Measurements from ENCODE around the gene ZNF280B. TPM values are rescaled to one million over a fixed set of nuclear protein-coding genes. Genes with fewer than 3 reads are reported as not detected.

The ZNF280B gene
- total and polyA plus RNA-seq, 2 of the 13 experiments (the other 11 are each of a cell fraction or from before 2014, with no cell fraction given) = 3.7 to 3.9 TPM

DNA sequence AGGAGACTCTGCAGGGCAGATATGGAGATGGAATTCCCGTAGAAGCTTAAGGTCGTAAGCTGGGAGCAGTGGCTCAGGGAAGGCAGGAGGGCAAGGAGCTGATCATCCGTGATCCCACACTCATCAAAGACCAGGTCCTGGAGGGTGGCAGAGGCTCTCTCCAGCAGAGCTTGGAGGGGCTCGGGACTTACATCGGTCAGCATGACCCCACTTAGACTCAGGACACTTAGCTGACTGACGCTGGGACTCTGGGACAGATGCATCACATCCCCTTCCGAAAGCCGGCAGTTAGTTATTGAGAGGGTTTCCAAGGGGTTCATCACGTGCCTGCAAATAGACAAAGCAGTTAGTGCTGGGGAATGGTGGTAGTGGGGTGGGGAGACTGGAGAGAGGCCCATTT, 39.8 kb upstream of the ZNF280B start (continued):
- TF ChIP-seq MYPOP (CRISPR knock-in tag; IDR thresholded peaks at IDR 0.05) = no peak

DNA sequence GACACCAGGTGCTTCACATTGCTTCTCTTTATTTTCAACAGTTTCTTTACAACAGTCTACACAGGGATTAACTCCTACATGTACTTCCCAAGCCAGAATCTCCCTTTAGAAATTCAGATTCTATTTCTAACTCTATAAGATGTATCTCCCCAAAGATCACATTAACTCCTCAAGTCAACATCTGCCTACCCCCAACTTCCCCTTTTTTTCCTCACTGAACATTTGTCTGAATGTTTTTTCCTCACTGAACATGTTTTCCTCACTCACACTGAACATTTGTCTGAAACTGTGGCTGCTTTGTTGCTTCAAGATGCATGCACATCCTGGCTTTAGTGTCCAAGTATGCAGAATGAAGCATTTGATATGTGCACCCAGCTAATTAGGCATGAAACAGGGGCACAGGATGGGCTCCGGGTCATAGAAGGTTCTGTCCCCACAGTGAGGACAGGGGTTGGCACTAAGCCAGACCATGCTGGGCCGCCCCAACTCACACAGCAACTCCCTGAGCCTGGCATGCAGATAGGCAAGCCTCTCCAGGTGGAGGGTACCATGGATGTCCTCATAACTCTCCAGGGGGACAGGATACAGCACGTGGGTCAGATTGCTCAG, 39.3 kb upstream of the ZNF280B start:
- no peaks in the 10 kb centered on the region for H4K20me1 ChIP-seq (ENCODE audit: insufficient read depth, low read length)
- no peaks in the 10 kb centered on the region for H3K9me3 ChIP-seq (ENCODE audit: low read length)
- H3K4me3 ChIP-seq (replicated peaks in 1 of 3; ENCODE audit: insufficient read depth in 1 of 3, low read depth in 2 of 3, low read length in 3 of 3) = no peak overlapping the region
- H3K27me3 ChIP-seq (ENCODE audit: control insufficient read depth in 1 of 2, insufficient read depth in 2 of 2, low read length in 2 of 2) = peaks cover 0 to 13% of the 10 kb centered on the region in 2 experiments; a peak in 2 of 5 replicates
- H3K9ac ChIP-seq (ENCODE audit: insufficient read depth, low read depth, low read length) = no peak overlapping the region
- WGBS (ENCODE audit: low lambda C conversion rate) = 15% methylated on average over 3 of the region's 3 CpGs
- ChIA-PET POLR2A (no interaction called here), CTCF (ENCODE audit: low intra/inter-chr PET ratio, low total read pairs) (no interaction called here)
- FAIRE-seq (no peak), ATAC-seq (no peak), DNase-seq (ENCODE audit: low spot score) (no peak)
- intact Hi-C loops (cut with micrococcal nuclease; ENCODE audit: unreplicated experiment) = no loop called here
- TF ChIP-seq HNRNPH1 (optimal IDR thresholded peaks at IDR 0.05; ENCODE audit: low read depth, low read length) (no peak), LBX2 (CRISPR knock-in tag; IDR thresholded peaks at IDR 0.05; ENCODE audit: borderline replicate concordance) (no peak), ZFY (CRISPR knock-in tag; IDR thresholded peaks at IDR 0.05) (no peak), ZNF143 (CRISPR knock-in tag; IDR thresholded peaks at IDR 0.05) (no peak), PPARG (CRISPR knock-in tag; conservative IDR thresholded peaks at IDR 0.05) (no peak), ARID3A (IDR thresholded peaks at IDR 0.05; ENCODE audit: low read depth, low read length) (no peak), ZNF124 (CRISPR knock-in tag; IDR thresholded peaks at IDR 0.05) (no peak), ZNF12 (CRISPR knock-in tag; IDR thresholded peaks at IDR 0.05) (no peak), MAFF (IDR thresholded peaks at IDR 0.05; ENCODE audit: low read depth, low read length) (no peak)
- H3K4me2 ChIP-seq (ENCODE audit: low read depth, low read length) = no peak overlapping the region
- no peak overlapping the region for H3K27ac ChIP-seq (ENCODE audit: extremely low read length, insufficient read depth, low read length)
- no peaks in the 10 kb centered on the region for H3K4me1 ChIP-seq (ENCODE audit: insufficient read depth, low read length)
- in situ Hi-C loops (cut with HindIII; ENCODE audit: extremely low pct_ligation_motif_present, low pct_unique_long_range_greater_than_20kb) = no loop called here
- no peaks in the 10 kb centered on the region for H3K36me3 ChIP-seq (replicated peaks in 1 of 2; ENCODE audit: control insufficient read depth in 1 of 2, insufficient read depth in 2 of 2, low read length in 2 of 2)
- BruUV-seq (replicated peaks) = no TSS peak
- H3K79me2 ChIP-seq (ENCODE audit: insufficient read depth, low read length) = no peaks in the 10 kb centered on the region
- H2AFZ ChIP-seq (ENCODE audit: low read length) = no peak overlapping the region

Data from HepG2 (cell line).